ENCODE measurements around the gene ZBTB7A. TPM values are rescaled to one million over a fixed set of nuclear protein-coding genes. Genes with fewer than 3 reads are reported as not detected.

Gene ZBTB7A
- total RNA-seq, 4 donors from 2014 or later: 60.3 to 94.2 (median 77.4) TPM

- Histone ChIP-seq H3K36me3 (peaks cover 52% of the 10 kb centered on the region), H3K27me3 (no peaks in the 10 kb centered on the region), H3K4me3 (no peak overlapping the region), H3K27ac (no peak overlapping the region), H3K4me1 (peaks cover 21% of the 10 kb centered on the region), H3K9me3 (no peaks in the 10 kb centered on the region)
- TF ChIP-seq POLR2AphosphoS5 (IDR thresholded peaks at IDR 0.05) (no peak), POLR2A (IDR thresholded peaks at IDR 0.05) (no peak), EP300 (IDR thresholded peaks at IDR 0.05) (no peak)
- TF ChIP-seq, protein P1, sequence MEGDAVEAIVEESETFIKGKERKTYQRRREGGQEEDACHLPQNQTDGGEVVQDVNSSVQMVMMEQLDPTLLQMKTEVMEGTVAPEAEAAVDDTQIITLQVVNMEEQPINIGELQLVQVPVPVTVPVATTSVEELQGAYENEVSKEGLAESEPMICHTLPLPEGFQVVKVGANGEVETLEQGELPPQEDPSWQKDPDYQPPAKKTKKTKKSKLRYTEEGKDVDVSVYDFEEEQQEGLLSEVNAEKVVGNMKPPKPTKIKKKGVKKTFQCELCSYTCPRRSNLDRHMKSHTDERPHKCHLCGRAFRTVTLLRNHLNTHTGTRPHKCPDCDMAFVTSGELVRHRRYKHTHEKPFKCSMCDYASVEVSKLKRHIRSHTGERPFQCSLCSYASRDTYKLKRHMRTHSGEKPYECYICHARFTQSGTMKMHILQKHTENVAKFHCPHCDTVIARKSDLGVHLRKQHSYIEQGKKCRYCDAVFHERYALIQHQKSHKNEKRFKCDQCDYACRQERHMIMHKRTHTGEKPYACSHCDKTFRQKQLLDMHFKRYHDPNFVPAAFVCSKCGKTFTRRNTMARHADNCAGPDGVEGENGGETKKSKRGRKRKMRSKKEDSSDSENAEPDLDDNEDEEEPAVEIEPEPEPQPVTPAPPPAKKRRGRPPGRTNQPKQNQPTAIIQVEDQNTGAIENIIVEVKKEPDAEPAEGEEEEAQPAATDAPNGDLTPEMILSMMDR (IDR thresholded peaks at IDR 0.05): no peak
- 77% methylated on average over 31 of the region's 31 CpGs for WGBS
- no peak for DNase-seq (ENCODE audit: low spot score in 2 of 2)
Measured at GRCh38 chr19:4043966-4044715, 22.6 kb downstream of the ZBTB7A start.

- H3K36me3 ChIP-seq: peaks cover 54% of the 10 kb centered on the region
- H3K27ac ChIP-seq: no peak overlapping the region
- no peak for DNase-seq (ENCODE audit: low spot score in 2 of 2)
- H3K4me3 ChIP-seq: no peak overlapping the region
- TF ChIP-seq EP300 (IDR thresholded peaks at IDR 0.05) (no peak), POLR2AphosphoS5 (IDR thresholded peaks at IDR 0.05) (no peak), POLR2A (IDR thresholded peaks at IDR 0.05) (no peak)
- TF ChIP-seq, protein P1 (IDR thresholded peaks at IDR 0.05): no peak
- WGBS: 56% methylated on average over 5 of the region's 11 CpGs
- peaks cover 17% of the 10 kb centered on the region for H3K4me1 ChIP-seq
- H3K9me3 ChIP-seq: no peaks in the 10 kb centered on the region
- no peaks in the 10 kb centered on the region for H3K27me3 ChIP-seq
Measured at GRCh38 chr19:4043401-4043800, 23.3 kb downstream of the ZBTB7A start.

DNA sequence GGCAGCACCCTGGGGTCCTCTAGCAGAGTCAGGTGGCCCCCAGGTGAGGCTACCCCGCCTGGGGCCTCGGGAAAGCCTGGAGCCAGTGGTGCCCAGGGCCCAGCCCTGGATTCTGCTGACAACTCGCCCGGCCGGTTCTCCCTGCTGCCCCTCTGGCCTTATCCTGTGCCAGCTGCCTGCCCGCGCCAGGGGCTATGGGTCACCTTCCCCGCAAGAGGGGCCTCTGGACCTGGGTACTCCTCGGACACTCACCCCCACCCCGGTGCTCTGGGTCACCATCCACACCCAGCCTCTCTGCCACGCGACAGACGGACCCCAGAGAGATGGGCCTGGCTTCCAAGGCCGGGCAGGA lies 24.0 kb downstream of the ZBTB7A start:
- 87% methylated on average over 3 of the region's 14 CpGs for WGBS
- peak overlapping the region; percentile 56 for H3K27ac ChIP-seq
- no peaks in the 10 kb centered on the region for H3K27me3 ChIP-seq
- H3K36me3 ChIP-seq: peaks cover 52% of the 10 kb centered on the region
- no peak for DNase-seq (ENCODE audit: low spot score in 2 of 2)
- no peaks in the 10 kb centered on the region for H3K9me3 ChIP-seq
- TF ChIP-seq EP300 (IDR thresholded peaks at IDR 0.05) (no peak), POLR2A (IDR thresholded peaks at IDR 0.05) (no peak), POLR2AphosphoS5 (IDR thresholded peaks at IDR 0.05) (no peak)
- TF ChIP-seq, protein P1 (IDR thresholded peaks at IDR 0.05): no peak
- peaks cover 17% of the 10 kb centered on the region for H3K4me1 ChIP-seq
- no peak overlapping the region for H3K4me3 ChIP-seq

- Histone ChIP-seq H3K4me1 (peaks cover 17% of the 10 kb centered on the region), H3K27ac (peak overlapping the region; percentile 56), H3K27me3 (no peaks in the 10 kb centered on the region), H3K4me3 (no peak overlapping the region), H3K36me3 (peaks cover 52% of the 10 kb centered on the region), H3K9me3 (no peaks in the 10 kb centered on the region)
- TF ChIP-seq POLR2AphosphoS5 (IDR thresholded peaks at IDR 0.05) (no peak), POLR2A (IDR thresholded peaks at IDR 0.05) (no peak), EP300 (IDR thresholded peaks at IDR 0.05) (no peak)
- TF ChIP-seq, protein P1 (IDR thresholded peaks at IDR 0.05): no peak
- 100% methylated on average over 1 of the region's 14 CpGs for whole genome bisulfite sequencing
- DNase-seq (ENCODE audit: low spot score in 2 of 2): no peak
Measured at GRCh38 chr19:4042064-4042730, 24.5 kb downstream of the ZBTB7A start.

DNA sequence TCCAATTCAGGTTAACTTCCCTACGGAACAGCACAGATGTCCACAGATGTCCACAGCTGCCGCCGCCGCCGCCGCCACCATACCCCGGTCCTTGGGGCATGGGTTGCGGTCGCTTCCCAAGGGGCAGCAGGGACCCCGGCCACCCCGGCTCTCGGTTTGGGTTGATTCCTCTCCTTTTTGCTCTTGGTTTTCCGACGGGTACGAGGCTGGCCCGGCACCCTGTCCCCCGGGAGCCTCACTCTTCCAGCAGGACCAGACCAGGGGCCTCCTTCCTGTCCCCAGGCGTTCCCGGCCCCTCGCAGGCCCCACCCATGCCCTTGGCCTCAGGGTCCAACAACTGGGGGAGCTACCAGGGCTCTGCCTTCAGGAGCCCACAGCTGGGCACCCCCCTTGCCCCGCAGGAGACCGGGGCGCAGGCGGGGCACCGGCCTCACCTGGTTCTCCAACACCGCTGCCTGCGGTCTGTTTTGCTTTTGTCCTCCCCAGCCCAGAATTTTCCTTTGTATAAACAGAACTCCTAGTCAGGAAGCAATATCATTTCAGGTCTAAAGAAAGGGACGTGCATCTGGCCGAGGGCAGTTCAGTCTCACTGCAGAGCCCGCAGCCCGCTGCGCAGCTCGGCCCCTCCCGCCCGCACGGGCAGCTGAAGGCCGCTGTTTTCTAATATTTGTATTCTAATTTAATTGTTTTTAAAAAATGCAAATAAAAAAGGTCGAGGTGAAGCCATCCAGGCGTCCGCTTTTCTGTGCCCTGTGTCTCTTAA lies 27.9 kb downstream of the ZBTB7A start:
- Histone ChIP-seq H3K9me3 (no peaks in the 10 kb centered on the region), H3K4me1 (peaks cover 14% of the 10 kb centered on the region), H3K4me3 (no peak overlapping the region), H3K36me3 (peaks cover 61% of the 10 kb centered on the region), H3K27ac (peak overlapping the region; percentile 40), H3K27me3 (no peaks in the 10 kb centered on the region)
- no peak for DNase-seq (ENCODE audit: low spot score in 2 of 2)
- TF ChIP-seq POLR2A (IDR thresholded peaks at IDR 0.05) (no peak), POLR2AphosphoS5 (IDR thresholded peaks at IDR 0.05) (no peak), EP300 (IDR thresholded peaks at IDR 0.05) (no peak)
- TF ChIP-seq, protein P1 (IDR thresholded peaks at IDR 0.05): no peak
- 86% methylated on average over 35 of the region's 40 CpGs for WGBS
